Measurements from ENCODE around the gene NSD2.
"Not testable (repeated sequence)": the region's sequence is repeated elsewhere in the genome, so short reads cannot be mapped to it uniquely, and the experiment has no call there.

NSD2 gene

DNA sequence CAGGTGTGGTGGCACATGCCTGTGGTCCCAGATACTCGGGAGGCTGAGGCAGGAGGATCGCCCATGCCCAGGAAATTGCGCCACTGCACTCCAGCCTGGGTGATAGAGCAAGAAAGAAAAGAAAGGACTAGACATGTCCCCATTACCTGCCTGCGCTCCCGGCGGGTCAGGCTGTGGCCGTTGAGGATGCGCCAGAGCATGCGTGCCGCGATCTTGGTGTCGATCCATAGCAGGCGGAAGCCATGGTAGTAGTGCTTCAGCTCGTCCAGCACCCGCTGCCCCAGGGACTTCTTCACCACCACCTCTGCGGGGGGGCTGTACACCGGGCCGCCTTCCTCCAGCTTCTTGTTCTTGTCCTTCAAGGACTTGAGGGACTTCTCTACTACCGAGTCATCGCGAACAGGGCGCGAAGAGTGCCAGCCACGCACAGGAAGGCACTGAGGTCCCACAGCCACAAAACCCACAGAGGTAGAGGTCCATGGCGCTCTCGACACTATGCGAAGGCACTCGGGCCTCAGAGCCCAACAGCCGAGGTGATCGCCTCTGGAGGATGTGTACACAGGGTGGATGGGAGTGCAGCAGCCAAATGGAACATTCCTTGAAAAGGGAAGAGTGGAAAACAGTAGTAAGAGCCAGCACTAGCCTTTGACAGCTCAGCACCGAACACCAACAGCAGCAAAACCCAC, 29.8 kb upstream of the NSD2 start:
- in situ Hi-C loops (cut with HindIII; ENCODE audit: low sequenced_read_pairs), result no loop called here

- in situ Hi-C loops (cut with HindIII; ENCODE audit: low sequenced_read_pairs), result no loop called here
Observed at GRCh38 chr4:1841887-1842210, 29.3 kb upstream of the NSD2 start.

DNA sequence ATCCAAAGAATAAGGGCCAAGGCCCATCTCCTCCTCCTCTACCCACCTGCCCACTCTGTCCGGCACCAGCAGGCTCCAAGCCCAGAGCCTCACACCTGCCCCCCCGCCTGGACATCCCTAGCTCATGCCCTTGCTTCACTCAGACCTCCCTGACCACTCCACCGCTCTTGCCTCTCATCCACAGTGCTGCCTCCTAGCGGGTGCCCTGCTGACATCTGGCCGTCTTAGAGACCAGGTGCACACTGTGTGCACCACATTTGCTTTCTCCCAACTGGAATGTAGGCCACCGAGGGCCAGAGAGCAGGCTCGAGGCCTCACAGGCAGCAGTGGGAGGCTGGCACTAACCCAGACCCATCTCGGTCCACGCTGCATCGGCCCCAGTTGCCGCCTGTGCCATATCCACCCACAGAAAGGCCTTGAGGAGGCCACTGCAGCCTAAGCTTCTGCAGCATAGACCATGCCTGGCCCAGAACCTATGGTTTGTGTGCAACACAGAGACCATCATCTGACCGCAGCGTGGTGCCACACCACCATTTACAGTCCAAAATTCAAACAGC, 28.8 kb upstream of the NSD2 start:
- in situ Hi-C loops (cut with HindIII; ENCODE audit: low sequenced_read_pairs), result no loop called here

- in situ Hi-C loops (cut with HindIII; ENCODE audit: low sequenced_read_pairs), result no loop called here
Observed at GRCh38 chr4:1842993-1843448, 28.2 kb upstream of the NSD2 start.

GRCh38 chr4:1843852-1844251, 27.3 kb upstream of the NSD2 start:
- in situ Hi-C loops (cut with HindIII; ENCODE audit: low sequenced_read_pairs), result no loop called here

GRCh38 chr4:1844618-1845017, 26.6 kb upstream of the NSD2 start:
- in situ Hi-C loops (cut with HindIII; ENCODE audit: low sequenced_read_pairs), result not testable (repeated sequence)

- in situ Hi-C loops (cut with HindIII; ENCODE audit: low sequenced_read_pairs), result no loop called here
Observed at GRCh38 chr4:1846580-1846979, 24.6 kb upstream of the NSD2 start.

DNA sequence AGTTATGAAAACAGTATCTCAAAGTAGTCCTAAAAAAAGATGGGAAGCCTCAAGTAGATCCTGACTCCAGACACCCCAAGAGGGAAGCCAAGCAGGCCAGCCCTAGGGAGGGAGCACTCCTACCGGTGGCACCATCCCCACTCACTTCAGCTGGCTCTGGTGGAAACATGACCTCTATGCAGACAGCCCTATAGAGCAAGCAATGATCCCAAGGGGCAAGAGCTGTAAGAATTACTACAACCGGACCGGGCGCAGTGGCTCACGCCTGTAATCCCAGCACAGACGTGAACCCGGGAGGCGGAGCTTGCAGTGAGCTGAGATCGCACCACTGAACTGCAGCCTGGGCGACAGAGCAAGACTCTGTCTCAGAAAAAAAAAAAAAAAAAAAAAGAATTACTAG, 20.9 kb upstream of the NSD2 start:
- in situ Hi-C loops (cut with HindIII; ENCODE audit: low sequenced_read_pairs), result no loop called here

- in situ Hi-C loops (cut with HindIII; ENCODE audit: low sequenced_read_pairs), result no loop called here
Observed at GRCh38 chr4:1851160-1851559, 20.0 kb upstream of the NSD2 start.

DNA sequence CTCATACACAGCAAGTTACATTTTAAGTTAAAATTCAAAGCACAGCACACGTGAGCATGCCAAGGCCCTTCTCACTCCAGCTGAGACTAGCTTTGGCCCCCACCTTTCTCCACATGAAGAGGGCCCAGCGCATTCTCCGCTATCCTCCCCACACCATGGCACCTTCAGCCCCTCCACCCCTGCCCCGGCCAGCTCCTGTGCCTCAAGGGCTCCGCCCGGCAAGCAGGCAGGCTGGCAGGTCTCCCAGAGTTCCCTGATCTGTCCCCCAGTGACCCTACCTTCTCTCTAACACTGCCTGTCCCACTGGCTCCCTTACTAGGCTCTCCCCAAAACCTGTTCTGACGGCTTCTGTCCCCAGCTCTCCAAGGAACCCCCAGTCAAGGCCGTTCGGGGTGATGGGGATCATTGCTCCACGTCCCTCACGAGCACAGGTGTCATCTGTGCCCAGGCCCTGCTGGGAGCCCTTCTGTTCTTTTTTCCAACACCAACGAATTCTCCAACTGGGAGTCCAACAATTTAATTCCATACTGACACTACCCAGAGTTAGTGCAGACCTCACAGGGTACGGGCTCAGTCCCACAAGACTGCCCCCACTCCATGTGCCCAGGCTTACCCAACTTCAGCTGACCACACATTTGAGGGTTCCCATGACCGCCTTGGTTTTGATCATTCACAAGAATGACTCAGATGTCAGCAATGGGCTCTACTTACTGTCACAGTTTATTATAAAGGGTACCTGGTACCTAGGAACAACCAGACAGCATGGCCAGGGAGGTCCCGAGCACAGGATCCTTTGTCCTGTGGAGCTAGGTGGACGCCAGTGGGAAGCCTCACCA, 19.4 kb upstream of the NSD2 start:
- in situ Hi-C loops (cut with HindIII; ENCODE audit: low sequenced_read_pairs), result no loop called here

- in situ Hi-C loops (cut with HindIII; ENCODE audit: low sequenced_read_pairs), result no loop called here
Observed at GRCh38 chr4:1852904-1853623, 18.1 kb upstream of the NSD2 start.

DNA sequence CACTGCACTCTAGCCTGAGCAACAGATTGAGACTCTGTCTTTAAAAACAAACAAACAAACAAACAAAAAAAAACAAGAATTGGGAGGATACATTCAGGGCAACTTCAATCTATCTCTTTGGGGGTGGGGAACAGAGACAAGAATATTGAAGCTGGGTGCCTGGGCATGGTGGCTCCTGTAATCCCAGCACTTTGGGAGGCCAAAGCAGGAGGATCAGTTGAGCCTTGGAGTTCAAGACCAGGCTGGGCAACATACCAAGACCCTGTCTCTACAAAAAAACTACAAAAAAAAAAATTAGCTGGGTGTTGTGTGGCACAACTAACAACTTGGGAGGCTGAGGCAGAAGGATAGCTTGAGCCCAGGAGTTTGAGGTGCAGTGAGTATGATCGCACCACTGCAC, 16.4 kb upstream of the NSD2 start:
- in situ Hi-C loops (cut with HindIII; ENCODE audit: low sequenced_read_pairs), result loop anchor here (5.0 kb wide), 2 partner anchors 42 to 103 kb away; no protein-coding TSS in a partner anchor

DNA sequence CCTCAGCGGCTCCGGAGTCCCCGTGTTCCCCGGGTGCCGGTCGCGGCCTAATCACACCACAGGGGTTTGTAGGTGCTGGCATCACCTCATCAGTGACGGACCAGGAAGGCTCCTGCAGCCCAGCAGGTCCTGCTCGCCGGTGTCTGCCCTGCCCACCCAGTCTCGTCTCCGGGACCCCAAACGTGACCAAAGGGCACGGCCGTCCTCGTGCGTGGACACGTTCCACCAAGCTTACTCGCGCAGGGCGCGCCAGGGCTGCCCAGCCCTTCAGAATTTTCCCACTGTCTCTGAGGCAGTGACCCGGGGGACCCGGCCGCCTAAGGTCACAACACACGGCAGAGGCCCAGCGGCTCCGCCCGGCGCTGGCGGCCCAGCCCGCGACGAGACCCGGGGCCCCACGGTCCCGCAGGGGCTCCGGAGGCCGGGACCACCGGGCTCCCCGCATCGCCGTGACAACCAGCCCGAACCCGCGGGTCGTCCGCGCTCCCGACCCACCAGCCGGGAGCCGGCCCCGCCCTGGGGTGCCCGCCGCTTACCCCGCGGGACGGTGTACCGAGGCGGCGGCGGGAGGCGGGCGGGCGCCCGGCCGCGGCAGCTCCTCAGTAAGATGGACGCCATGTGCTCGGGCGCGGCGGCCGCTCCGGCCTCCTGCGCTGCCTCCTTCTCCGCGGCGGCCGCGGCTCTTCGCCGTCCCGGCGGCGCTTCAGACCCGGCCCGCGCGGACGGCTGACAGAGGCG, 15.7 kb upstream of the NSD2 start:
- in situ Hi-C loops (cut with HindIII; ENCODE audit: low sequenced_read_pairs), result loop anchor here (5.0 kb wide), 2 partner anchors 43 to 102 kb away; no protein-coding TSS in a partner anchor

GRCh38 chr4:1856071-1856942, 14.9 kb upstream of the NSD2 start, which contains the start of gene LETM1:
LETM1 (minus strand) TSS chr4:1856156; CDS start chr4:1855950, 206 bp downstream.
- in situ Hi-C loops (cut with HindIII; ENCODE audit: low sequenced_read_pairs), result loop anchor here (5.0 kb wide), 2 partner anchors 44 to 101 kb away; no protein-coding TSS in a partner anchor

- in situ Hi-C loops (cut with HindIII; ENCODE audit: low sequenced_read_pairs), result loop anchor here (5.0 kb wide), 2 partner anchors 45 to 100 kb away; no protein-coding TSS in a partner anchor
Observed at GRCh38 chr4:1856943-1857699, 14.1 kb upstream of the NSD2 start.

- in situ Hi-C loops (cut with HindIII; ENCODE audit: low sequenced_read_pairs), result loop anchor here (5.0 kb wide), 2 partner anchors 46 to 99 kb away; no protein-coding TSS in a partner anchor
Observed at GRCh38 chr4:1857931-1858330, 13.3 kb upstream of the NSD2 start.

- in situ Hi-C loops (cut with HindIII; ENCODE audit: low sequenced_read_pairs), result loop anchor here (5.0 kb wide), 2 partner anchors 47 to 98 kb away; no protein-coding TSS in a partner anchor
Observed at GRCh38 chr4:1859389-1859753, 11.8 kb upstream of the NSD2 start.

GRCh38 chr4:1862055-1862911, 8.9 kb upstream of the NSD2 start:
- in situ Hi-C loops (cut with HindIII; ENCODE audit: low sequenced_read_pairs), result no loop called here

Data from endothelial cell of hepatic sinusoid (primary cell).